HEK293 (cell line): ENCODE data around the gene PRR19.
A peak's percentile ranks its signal among the peaks of the same experiment; 100 is the strongest.
"Not testable (repeated sequence)": the region's sequence is repeated elsewhere in the genome, so short reads cannot be mapped to it uniquely, and the experiment has no call there.

Experiments
- CTCF ChIA-PET: fragments of 350-600 bp; formaldehyde crosslinking; extraction: SDS; loops from one replicate; lab custom pipeline; 2021; ENCODE audit warnings: antibody characterized with exemption; lab: Yijun Ruan, JAX
- POLR2A ChIA-PET: fragments of 300-600 bp; formaldehyde crosslinking; extraction: SDS; loops from one replicate; lab custom pipeline; 2020; ENCODE audit warnings: antibody characterized with exemption, inconsistent platforms; lab: Yijun Ruan, JAX
- H3K27ac ChIP-seq: fragments of 200-500 bp; sonication (Bioruptor generic); 2 replicates; pipeline ENCODE4 v1.5.1; 2014; ENCODE audit warnings: low read depth, low read length, control low read depth, inconsistent platforms; ENCODE audit errors: extremely low read depth
- H3K36me3 ChIP-seq, 2 experiments: fragments of 200-500 bp in 1 of 2; sonication (Bioruptor generic) in 1 of 2; 1 replicate in 1 of 2; 2 replicates in 1 of 2; pipeline ENCODE4 v1.5.1; 2014 to 2017; ENCODE audit warnings: inconsistent platforms in 2 of 2, low read length in 2 of 2; ENCODE audit not compliant: control insufficient read depth in 2 of 2, insufficient read depth in 1 of 2
- H3K4me1 ChIP-seq: fragments of 200-500 bp; sonication (Bioruptor generic); 2 replicates; pipeline ENCODE4 v1.5.1; 2014; ENCODE audit warnings: mild to moderate bottlenecking, low read length, inconsistent platforms; ENCODE audit not compliant: control insufficient read depth, insufficient read depth
- H3K4me3 ChIP-seq: 2 replicates; pipeline ENCODE4 v1.5.1; 2011; ENCODE audit warnings: low read depth, mild to moderate bottlenecking, control low read depth, low read length, moderate library complexity
- H3K9me3 ChIP-seq: fragments of 200-500 bp; sonication (Bioruptor generic); 2 replicates; pipeline ENCODE4 v1.5.1; 2014; ENCODE audit warnings: low read depth, low read length, inconsistent platforms; ENCODE audit not compliant: control insufficient read depth, insufficient read depth
- ATF2 ChIP-seq: fragments of 450-650 bp; formaldehyde crosslinking; IDR thresholded peaks from 2 replicates; pipeline ENCODE4 v1.5.1; 2016; ENCODE audit warnings: missing biosample characterization, missing genetic modification characterization, low read depth
- CTCF ChIP-seq: fragments of 450-650 bp; formaldehyde crosslinking; IDR thresholded peaks from 2 replicates; pipeline ENCODE4 v1.5.1; 2016; ENCODE audit warnings: missing biosample characterization, missing genetic modification characterization
- EGR2 ChIP-seq: fragments of 450-650 bp; formaldehyde crosslinking; IDR thresholded peaks from 2 replicates; pipeline ENCODE4 v1.5.1; 2016; ENCODE audit warnings: low read depth, missing biosample characterization, missing genetic modification characterization
- GLIS1 ChIP-seq: fragments of 450-650 bp; formaldehyde crosslinking; IDR thresholded peaks from 2 replicates; pipeline ENCODE4 v1.5.1; 2016; ENCODE audit warnings: missing biosample characterization, missing genetic modification characterization
- KLF1 ChIP-seq: fragments of 450-650 bp; formaldehyde crosslinking; IDR thresholded peaks from 2 replicates; pipeline ENCODE4 v1.5.1; 2016; ENCODE audit warnings: missing biosample characterization, missing genetic modification characterization
- KLF9 ChIP-seq: fragments of 450-650 bp; formaldehyde crosslinking; IDR thresholded peaks from 2 replicates; pipeline ENCODE4 v1.5.1; 2016; ENCODE audit warnings: missing biosample characterization, missing genetic modification characterization, low read depth
- OSR2 ChIP-seq: fragments of 450-650 bp; formaldehyde crosslinking; IDR thresholded peaks from 2 replicates; pipeline ENCODE4 v1.5.1; 2016; ENCODE audit warnings: missing biosample characterization, missing genetic modification characterization
- SCRT1 ChIP-seq: fragments of 450-650 bp; formaldehyde crosslinking; IDR thresholded peaks from 2 replicates; pipeline ENCODE4 v1.5.1; 2016; ENCODE audit warnings: missing biosample characterization, missing genetic modification characterization, borderline replicate concordance
- SP2 ChIP-seq: fragments of 450-650 bp; formaldehyde crosslinking; IDR thresholded peaks from 2 replicates; pipeline ENCODE4 v1.5.1; 2016; ENCODE audit warnings: missing biosample characterization, missing genetic modification characterization
- ZBTB7A ChIP-seq: fragments of 450-650 bp; formaldehyde crosslinking; IDR thresholded peaks from 2 replicates; pipeline ENCODE4 v1.5.1; 2016; ENCODE audit warnings: low read depth, missing biosample characterization, missing genetic modification characterization
- ZNF112 ChIP-seq: fragments of 450-650 bp; formaldehyde crosslinking; IDR thresholded peaks from 2 replicates; pipeline ENCODE4 v1.5.0; 2017; ENCODE audit warnings: missing biosample characterization, missing genetic modification characterization
- ZNF121 ChIP-seq: fragments of 450-650 bp; formaldehyde crosslinking; IDR thresholded peaks from 2 replicates; pipeline ENCODE4 v1.5.1; 2016; ENCODE audit warnings: missing biosample characterization, missing genetic modification characterization
- ZNF169 ChIP-seq: fragments of 450-650 bp; formaldehyde crosslinking; IDR thresholded peaks from 2 replicates; pipeline ENCODE4 v1.5.1; 2016; ENCODE audit warnings: missing biosample characterization, missing genetic modification characterization
- ZNF354C ChIP-seq: fragments of 450-650 bp; formaldehyde crosslinking; IDR thresholded peaks from 2 replicates; pipeline ENCODE4 v1.5.1; 2016; ENCODE audit warnings: missing biosample characterization, missing genetic modification characterization, low read depth, borderline replicate concordance
- ZNF530 ChIP-seq: fragments of 450-650 bp; formaldehyde crosslinking; IDR thresholded peaks from 2 replicates; pipeline ENCODE4 v1.5.1; 2016; ENCODE audit warnings: low read depth, missing biosample characterization, missing genetic modification characterization
- ZNF621 ChIP-seq: fragments of 450-650 bp; formaldehyde crosslinking; IDR thresholded peaks from 2 replicates; pipeline ENCODE4 v1.5.1; 2017; ENCODE audit warnings: missing biosample characterization, missing genetic modification characterization
- ZSCAN16 ChIP-seq: fragments of 450-650 bp; formaldehyde crosslinking; IDR thresholded peaks from 2 replicates; pipeline ENCODE4 v1.5.1; 2016; ENCODE audit warnings: missing biosample characterization, missing genetic modification characterization

The PRR19 gene

GRCh38 chr19:42335971-42336370, 34.0 kb downstream of the PRR19 start:
- ChIA-PET POLR2A (no interaction called here), CTCF (interaction anchor here (0.6 kb wide), 2 partner anchors 220 to 228 kb away, joined by 3 read pairs; no protein-coding TSS in a partner anchor)
- no peaks in the 10 kb centered on the region for H3K4me1 ChIP-seq
- no peak for TF ChIP-seq GLIS1 (tag by site-specific recombination)
- TF ChIP-seq KLF9: no peak
- no peak for TF ChIP-seq ZNF112 (tag by site-specific recombination)
- no peak for TF ChIP-seq CTCF (tag by site-specific recombination)
- no peak for TF ChIP-seq KLF1 (tag by site-specific recombination)
- no peak for TF ChIP-seq ZNF621
- TF ChIP-seq ZNF169 (tag by site-specific recombination): no peak
- TF ChIP-seq SCRT1 (tag by site-specific recombination): no peak
- no peak for TF ChIP-seq OSR2
- no peak for TF ChIP-seq SP2 (tag by site-specific recombination)
- TF ChIP-seq ZNF530: no peak
- TF ChIP-seq ATF2 (tag by site-specific recombination): no peak
- no peak for TF ChIP-seq EGR2
- TF ChIP-seq ZSCAN16: no peak
- no peak for TF ChIP-seq ZBTB7A
- TF ChIP-seq ZNF354C (tag by site-specific recombination): no peak
- no peak overlapping the region for H3K27ac ChIP-seq
- H3K9me3 ChIP-seq: no peaks in the 10 kb centered on the region
- H3K4me3 ChIP-seq: no peak overlapping the region
- peaks cover 50 to 56% of the 10 kb centered on the region in 2 experiments for H3K36me3 ChIP-seq

GRCh38 chr19:42339126-42339860, 37.4 kb downstream of the PRR19 start:
- CTCF ChIA-PET: interaction anchor here (0.8 kb wide), 1 partner anchor 93 kb away, joined by 4 read pairs; no protein-coding TSS in a partner anchor
- H3K27ac ChIP-seq, H3K4me1 ChIP-seq, H3K4me3 ChIP-seq, H3K9me3 ChIP-seq, POLR2A ChIA-PET: not testable (repeated sequence)
- peaks cover 63 to 72% of the 10 kb centered on the region in 2 experiments for H3K36me3 ChIP-seq

GRCh38 chr19:42339922-42340321, 38.0 kb downstream of the PRR19 start:
- POLR2A ChIA-PET: not testable (repeated sequence)

More at GRCh38 chr19:42339922-42340321, 38.0 kb downstream of the PRR19 start:
- peaks cover 64 to 68% of the 10 kb centered on the region in 2 experiments for H3K36me3 ChIP-seq
- H3K4me3 ChIP-seq, H3K9me3 ChIP-seq, H3K4me1 ChIP-seq, H3K27ac ChIP-seq: not testable (repeated sequence)
- TF ChIP-seq ZNF121 (tag by site-specific recombination): peak; percentile 37; the same call in 1 of the 2 replicates
- CTCF ChIA-PET: interaction anchor here (0.8 to 1.3 kb wide), 3 partner anchors 9 to 93 kb away, joined by 4 read pairs; no protein-coding TSS in a partner anchor
